ENCODE data around the gene NAPSA.

NAPSA gene

DNA sequence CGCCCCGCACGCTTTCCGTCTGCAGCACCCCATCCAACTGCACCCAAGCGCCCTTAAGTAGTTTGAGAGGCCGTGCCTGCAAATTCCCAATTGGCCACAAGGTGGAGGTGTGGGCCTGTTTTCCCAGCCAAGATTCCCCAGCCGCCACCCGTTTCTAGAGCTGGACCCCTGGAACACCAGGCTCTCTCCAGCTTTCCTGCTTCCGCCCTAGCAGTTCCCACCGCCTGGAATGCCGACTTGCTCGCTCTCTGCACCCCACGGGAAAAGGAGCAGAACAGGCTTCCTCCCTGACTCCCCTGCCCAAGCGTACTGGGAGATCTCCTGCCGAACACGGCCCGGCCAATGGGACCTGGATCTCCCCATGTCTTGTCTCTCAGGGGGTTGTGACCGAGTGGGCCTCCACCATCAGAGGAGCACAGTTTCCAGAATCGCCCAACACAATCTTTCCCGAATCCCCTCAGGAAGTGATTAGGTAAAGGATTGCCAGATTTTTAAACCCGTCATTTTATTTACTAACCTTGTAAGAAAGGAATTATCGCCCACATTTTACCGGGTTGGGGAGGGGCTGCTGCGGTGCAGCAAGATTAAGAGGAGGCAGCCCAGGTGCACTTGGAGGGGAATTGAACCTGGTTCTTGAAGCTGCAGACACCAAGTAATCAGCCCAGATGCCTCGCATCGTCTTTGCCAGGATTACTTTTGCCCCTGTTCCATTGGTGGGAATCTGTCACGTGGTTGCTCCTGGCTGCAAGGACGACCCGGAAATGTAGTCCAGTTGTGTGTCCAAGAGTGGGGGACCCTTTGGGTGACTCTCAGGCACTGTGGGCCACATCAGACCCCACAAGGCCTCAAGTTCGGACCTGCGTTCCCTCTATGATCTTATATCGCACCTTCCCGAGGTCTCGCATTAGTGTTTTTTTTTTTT, 3.5 kb upstream of the NAPSA start:
- Mint-ChIP-seq H3K4me3 (peak overlapping the region; percentile 94 to 95 (median 95)), H3K36me3 (ENCODE audit: low read depth) (no peaks in the 10 kb centered on the region), H3K9me3 (no peaks in the 10 kb centered on the region), H3K4me1 (peaks cover 11% of the 10 kb centered on the region), H3K27me3 (ENCODE audit: low read depth) (peaks cover 4% of the 10 kb centered on the region), H3K27ac (peak overlapping the region; percentile 94 to 98 (median 97))
- TF ChIP-seq, protein P1, sequence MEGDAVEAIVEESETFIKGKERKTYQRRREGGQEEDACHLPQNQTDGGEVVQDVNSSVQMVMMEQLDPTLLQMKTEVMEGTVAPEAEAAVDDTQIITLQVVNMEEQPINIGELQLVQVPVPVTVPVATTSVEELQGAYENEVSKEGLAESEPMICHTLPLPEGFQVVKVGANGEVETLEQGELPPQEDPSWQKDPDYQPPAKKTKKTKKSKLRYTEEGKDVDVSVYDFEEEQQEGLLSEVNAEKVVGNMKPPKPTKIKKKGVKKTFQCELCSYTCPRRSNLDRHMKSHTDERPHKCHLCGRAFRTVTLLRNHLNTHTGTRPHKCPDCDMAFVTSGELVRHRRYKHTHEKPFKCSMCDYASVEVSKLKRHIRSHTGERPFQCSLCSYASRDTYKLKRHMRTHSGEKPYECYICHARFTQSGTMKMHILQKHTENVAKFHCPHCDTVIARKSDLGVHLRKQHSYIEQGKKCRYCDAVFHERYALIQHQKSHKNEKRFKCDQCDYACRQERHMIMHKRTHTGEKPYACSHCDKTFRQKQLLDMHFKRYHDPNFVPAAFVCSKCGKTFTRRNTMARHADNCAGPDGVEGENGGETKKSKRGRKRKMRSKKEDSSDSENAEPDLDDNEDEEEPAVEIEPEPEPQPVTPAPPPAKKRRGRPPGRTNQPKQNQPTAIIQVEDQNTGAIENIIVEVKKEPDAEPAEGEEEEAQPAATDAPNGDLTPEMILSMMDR (IDR thresholded peaks at IDR 0.05; ENCODE audit: unreplicated experiment in 3 of 3), result peak; percentile 80 to 89 (median 85)

DNA sequence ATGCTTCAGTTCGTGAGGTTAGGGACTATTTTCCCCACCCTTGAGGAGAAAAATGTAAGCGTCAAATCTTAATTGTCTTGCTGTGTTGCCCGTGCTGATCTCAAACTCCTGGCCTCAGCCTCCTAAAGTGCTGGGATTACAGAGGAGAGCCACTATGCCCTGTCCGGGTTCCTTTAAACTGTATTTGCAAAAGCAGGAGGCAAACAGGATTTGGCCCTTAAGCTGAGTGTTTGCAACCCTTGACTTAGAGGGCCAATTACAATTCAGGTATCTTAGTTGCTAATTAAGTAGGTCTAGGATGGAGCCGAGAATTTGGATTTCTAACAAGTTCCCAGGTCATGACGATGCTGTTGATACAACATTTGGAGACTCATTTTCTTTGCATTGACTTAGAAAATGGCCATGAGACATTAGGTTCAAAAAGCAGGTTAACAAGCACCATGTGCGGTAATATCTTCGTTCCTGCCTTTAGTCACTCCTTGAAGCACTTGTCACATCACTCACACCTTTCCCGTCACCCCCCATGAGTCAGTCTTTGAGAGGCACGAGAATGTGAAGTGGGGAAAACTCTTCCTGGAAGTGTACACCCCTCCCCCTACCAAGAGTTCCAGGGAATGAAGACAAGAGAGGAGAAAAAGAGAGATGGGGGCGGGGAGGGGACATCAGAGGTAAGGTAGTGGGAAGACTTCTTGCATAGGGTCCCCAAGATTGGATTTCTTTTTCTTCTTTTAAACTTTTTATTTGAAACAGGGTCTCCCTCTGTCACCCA, 2.6 kb downstream of the NAPSA start:
- Mint-ChIP-seq H3K27ac (peak overlapping the region in 1 of 3 experiments; percentile 79), H3K4me3 (no peak overlapping the region), H3K36me3 (ENCODE audit: low read depth) (peaks cover 9% of the 10 kb centered on the region), H3K27me3 (ENCODE audit: low read depth) (peaks cover 7% of the 10 kb centered on the region), H3K4me1 (no peaks in the 10 kb centered on the region), H3K9me3 (no peaks in the 10 kb centered on the region)
- TF ChIP-seq, protein P1 (IDR thresholded peaks at IDR 0.05; ENCODE audit: unreplicated experiment in 3 of 3), result no peak

DNA sequence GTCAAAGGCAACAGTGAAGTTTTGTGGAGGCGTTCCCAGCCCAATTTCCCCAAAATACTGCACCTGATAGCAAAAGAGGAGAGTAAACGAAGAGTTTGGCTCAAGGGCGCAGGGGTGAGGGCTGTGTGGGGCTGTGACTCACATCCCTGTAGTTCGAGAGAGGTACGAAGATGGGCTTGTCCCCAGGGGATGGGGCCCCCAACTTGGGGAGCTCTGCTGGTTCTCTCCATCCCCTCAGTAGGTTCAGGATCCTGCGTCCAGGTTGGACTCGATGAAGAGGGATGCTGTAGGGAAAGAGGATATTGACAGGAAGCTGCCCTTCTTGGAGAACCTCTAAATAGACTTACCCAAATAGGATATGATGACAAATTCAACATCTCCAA, 3.4 kb downstream of the NAPSA start:
- Mint-ChIP-seq H3K27me3 (ENCODE audit: low read depth) (peaks cover 7% of the 10 kb centered on the region), H3K9me3 (no peaks in the 10 kb centered on the region), H3K4me3 (no peak overlapping the region), H3K4me1 (no peaks in the 10 kb centered on the region), H3K27ac (peak overlapping the region in 1 of 3 experiments; percentile 10), H3K36me3 (ENCODE audit: low read depth) (peaks cover 9% of the 10 kb centered on the region)
- TF ChIP-seq, protein P1 (IDR thresholded peaks at IDR 0.05; ENCODE audit: unreplicated experiment in 3 of 3), result no peak

DNA sequence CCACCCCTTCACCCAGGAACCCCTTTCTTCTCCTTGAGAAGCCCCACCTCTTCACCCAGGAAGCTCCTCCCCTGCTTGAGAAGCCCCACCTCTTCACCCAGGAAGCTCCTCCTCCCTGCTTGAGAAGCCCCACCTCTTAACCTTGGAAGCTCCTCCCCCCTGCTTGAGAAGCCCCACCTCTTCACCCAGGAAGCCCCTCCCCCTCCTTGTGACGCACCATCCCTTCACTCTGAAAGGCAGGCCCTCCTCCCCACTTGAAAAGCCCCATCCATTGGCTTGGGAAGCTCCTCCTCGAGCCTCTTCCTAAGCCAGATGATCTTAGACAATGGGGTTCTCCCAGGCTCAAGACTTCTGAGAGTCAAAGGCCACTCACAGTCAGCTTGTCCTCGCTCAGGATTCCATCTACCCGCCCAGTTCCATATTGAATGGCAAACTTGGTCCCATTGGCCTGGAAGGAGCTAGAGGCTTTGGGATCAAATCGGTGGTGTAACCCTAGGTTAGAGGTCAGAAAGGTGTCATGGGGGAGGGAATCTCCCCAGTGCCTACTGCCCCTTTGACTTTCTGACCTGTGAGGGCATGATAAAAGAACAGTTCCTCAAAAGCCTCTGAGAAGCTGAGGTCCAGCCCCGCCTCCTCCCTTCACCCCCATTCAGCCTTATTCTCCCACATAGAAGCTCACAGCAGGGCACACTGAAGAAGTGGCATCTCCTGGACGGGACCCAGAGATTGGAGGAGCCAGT, 4.0 kb downstream of the NAPSA start:
- Mint-ChIP-seq H3K27ac (no peak overlapping the region), H3K4me3 (no peak overlapping the region), H3K9me3 (no peaks in the 10 kb centered on the region), H3K27me3 (ENCODE audit: low read depth) (peaks cover 7% of the 10 kb centered on the region), H3K4me1 (no peaks in the 10 kb centered on the region), H3K36me3 (ENCODE audit: low read depth) (peaks cover 9% of the 10 kb centered on the region)
- TF ChIP-seq, protein P1 (IDR thresholded peaks at IDR 0.05; ENCODE audit: unreplicated experiment in 3 of 3), result no peak

DNA sequence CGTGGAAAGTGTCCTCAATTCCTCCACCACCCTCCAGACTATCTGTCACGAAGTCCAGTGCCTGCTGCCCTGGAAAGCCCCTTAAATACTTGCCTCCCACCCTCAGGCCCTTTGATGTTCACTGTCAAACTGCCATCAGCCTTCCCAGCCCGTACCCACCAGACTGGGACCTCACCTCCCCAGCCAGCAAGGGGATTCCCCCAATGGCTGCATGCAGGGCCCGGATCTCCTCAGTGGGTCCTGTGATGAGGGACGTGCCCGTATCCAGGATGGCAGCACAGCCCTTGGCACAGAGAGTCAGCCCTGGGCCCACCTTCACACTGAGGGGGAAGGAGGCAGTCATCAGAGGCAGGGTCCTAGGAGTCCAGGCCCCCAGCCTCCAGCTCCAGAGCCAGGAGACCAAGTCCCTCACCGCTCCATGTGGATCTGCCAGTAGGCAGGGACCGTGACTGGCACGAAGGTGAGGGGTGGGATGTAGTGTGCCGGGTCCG, 6.1 kb downstream of the NAPSA start:
- peaks cover 9% of the 10 kb centered on the region for H3K36me3 Mint-ChIP-seq (ENCODE audit: low read depth)
- peaks cover 7% of the 10 kb centered on the region for H3K27me3 Mint-ChIP-seq (ENCODE audit: low read depth)
- no peak overlapping the region for H3K4me3 Mint-ChIP-seq
- H3K4me1 Mint-ChIP-seq, result no peaks in the 10 kb centered on the region
- no peak overlapping the region for H3K27ac Mint-ChIP-seq
- TF ChIP-seq, protein P1 (IDR thresholded peaks at IDR 0.05; ENCODE audit: unreplicated experiment in 3 of 3), result no peak
- H3K9me3 Mint-ChIP-seq, result no peaks in the 10 kb centered on the region
